GM19438 (cell line): ENCODE measurements around the gene GRN.
"Not testable (repeated sequence)": the region's sequence is repeated elsewhere in the genome, so short reads cannot be mapped to it uniquely, and the experiment has no call there.

Source experiments
- ATAC-seq: cut with Tn5 transposase; IDR thresholded peaks from one replicate; pipeline ENCODE4 v1.9.1; 2021; ENCODE audit warnings: low read depth; ENCODE audit not compliant: unreplicated experiment

The GRN gene

GRCh38 chr17:44379887-44380286 lies 34.8 kb downstream of the GRN start:
- ATAC-seq: no peak

- no peak for ATAC-seq
Measured at GRCh38 chr17:44380767-44381166, 35.7 kb downstream of the GRN start.

GRCh38 chr17:44381810-44382305 lies 36.8 kb downstream of the GRN start:
- ATAC-seq: no peak

GRCh38 chr17:44382917-44383316 lies 37.8 kb downstream of the GRN start:
- ATAC-seq: no peak

GRCh38 chr17:44383363-44383762 lies 38.3 kb downstream of the GRN start:
- ATAC-seq: no peak

- no peak for ATAC-seq
Measured at GRCh38 chr17:44383861-44384260, 38.8 kb downstream of the GRN start.

GRCh38 chr17:44384281-44384822 lies 39.2 kb downstream of the GRN start:
- no peak for ATAC-seq

GRCh38 chr17:44384823-44385286 lies 39.8 kb downstream of the GRN start:
- ATAC-seq: peak; percentile 18

GRCh38 chr17:44385287-44386181 lies 40.4 kb downstream of the GRN start:
- ATAC-seq: peak; percentile 78

GRCh38 chr17:44386182-44386525 lies 41.1 kb downstream of the GRN start:
- no peak for ATAC-seq

GRCh38 chr17:44387804-44388203 lies 42.7 kb downstream of the GRN start:
- no peak for ATAC-seq

GRCh38 chr17:44389281-44389680 lies 44.2 kb downstream of the GRN start, which contains the start of gene ITGA2B:
ITGA2B (minus strand) TSS chr17:44389649; CDS start chr17:44389473, 176 bp downstream.
- no peak for ATAC-seq

GRCh38 chr17:44389723-44390202 lies 44.7 kb downstream of the GRN start:
- ATAC-seq: no peak

GRCh38 chr17:44390250-44390870 lies 45.3 kb downstream of the GRN start:
- no peak for ATAC-seq

- not testable (repeated sequence) for ATAC-seq
Measured at GRCh38 chr17:44394112-44394511, 49.0 kb downstream of the GRN start.

- no peak for ATAC-seq
Measured at GRCh38 chr17:44394833-44395232, 49.7 kb downstream of the GRN start.

- no peak for ATAC-seq
Measured at GRCh38 chr17:44396946-44397345, 51.8 kb downstream of the GRN start.

- ATAC-seq: no peak
Measured at GRCh38 chr17:44397479-44398440, 52.7 kb downstream of the GRN start.

GRCh38 chr17:44398692-44399691 lies 53.9 kb downstream of the GRN start:
- ATAC-seq: no peak
